MV-4-11 (cell line): ENCODE measurements around the gene RASL12.
"Not testable (repeated sequence)": the region's sequence is repeated elsewhere in the genome, so short reads cannot be mapped to it uniquely, and the experiment has no call there.

Experiments used
- DNase-seq: peaks from one replicate; lab custom pipeline; 2025; lab: John Stamatoyannopoulos, UW

RASL12 gene

DNA sequence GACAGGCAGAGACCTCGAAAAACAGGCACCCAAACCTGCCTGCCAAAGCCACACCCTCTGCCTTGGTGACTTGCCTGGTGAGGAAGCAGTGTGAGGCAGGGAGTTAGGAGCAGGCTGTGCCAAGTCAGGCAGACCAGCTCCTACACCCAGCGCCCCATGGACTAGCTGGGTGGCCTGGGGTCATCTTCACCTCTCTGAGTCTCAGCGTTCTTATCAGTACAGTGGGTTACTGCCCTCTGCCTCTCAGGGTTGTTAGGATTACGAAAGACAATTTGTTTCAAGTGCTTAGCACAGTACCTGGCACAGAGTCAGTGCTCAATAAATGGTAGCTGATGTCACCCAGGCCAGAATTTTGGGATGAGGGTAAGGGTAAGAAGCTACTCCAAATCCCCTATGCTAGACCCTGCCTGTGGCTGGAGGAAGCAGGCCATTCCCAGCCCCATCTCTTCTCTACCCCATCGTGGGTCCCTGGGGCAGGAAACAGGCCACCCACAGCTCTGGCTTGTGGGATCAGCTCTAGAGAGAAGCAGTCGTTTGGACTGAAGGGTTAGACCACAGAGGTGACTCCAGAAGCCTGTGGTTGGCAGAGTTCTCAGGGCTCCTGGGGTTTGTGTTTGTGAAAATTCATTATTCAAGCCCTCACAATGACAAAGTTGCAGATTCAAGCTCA, 12.5 kb downstream of the RASL12 start:
- no peak for DNase-seq

DNA sequence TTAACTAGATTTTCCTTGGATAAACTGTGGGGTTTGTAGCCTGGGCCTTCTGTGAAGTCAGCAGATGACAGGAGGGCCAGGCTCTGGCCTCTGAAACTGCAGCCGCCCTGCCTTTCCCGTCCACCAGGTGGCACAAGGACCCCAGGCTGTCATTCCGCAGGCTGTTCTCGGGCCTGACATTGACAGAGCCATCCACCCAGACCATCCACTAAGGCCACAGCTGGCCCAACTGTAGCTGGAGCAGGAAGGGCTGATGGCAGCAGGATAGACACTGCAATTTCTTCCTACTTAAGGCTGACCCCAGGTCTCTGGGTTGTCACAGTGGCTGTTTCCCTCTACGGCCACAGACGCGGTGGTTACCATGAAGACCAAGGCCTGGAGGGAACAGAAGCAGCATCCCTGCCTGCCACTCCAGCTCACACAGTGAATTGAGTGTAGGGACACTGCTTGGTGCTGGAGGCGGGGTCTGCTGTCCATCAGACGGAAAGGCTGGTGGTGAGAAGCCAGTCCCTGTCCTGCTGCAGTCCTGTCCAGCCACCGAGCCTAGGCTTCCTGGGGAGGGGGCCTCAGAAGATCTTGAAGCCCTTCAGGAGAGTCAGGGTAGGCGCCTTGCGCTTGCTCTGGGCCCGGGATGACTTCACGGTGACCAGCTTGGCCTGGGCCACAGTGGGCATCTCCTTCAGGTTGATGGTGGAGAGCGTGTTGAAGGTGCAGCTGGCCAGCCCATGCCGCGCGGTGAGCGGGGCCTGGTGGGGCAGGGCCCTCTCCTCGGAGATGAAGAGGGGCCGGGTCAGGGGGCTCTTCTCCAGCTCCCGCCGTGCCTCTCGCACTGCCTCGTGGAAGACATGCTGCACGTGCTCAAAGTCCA, 13.2 kb downstream of the RASL12 start:
- DNase-seq, result peak; percentile 61

DNA sequence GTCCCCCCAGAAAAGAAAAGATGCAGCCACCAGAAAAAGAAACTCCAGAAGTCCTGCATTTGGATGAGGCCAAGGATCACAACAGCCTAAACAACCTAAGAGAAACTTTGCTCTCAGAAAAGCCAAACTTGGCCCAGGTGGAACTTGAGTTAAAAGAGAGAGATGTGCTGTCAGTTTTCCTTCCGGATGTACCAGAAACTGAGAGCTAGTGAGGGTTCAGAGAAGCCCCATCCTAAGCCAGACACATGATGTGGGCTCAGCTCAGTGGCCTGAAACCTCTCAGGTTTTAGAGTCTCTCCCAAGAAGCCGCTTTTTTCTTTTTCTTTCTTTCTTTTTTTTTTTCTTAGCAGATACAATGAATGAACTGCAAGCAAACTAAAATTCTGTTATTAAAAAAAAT, 14.8 kb downstream of the RASL12 start:
- DNase-seq, result no peak

DNA sequence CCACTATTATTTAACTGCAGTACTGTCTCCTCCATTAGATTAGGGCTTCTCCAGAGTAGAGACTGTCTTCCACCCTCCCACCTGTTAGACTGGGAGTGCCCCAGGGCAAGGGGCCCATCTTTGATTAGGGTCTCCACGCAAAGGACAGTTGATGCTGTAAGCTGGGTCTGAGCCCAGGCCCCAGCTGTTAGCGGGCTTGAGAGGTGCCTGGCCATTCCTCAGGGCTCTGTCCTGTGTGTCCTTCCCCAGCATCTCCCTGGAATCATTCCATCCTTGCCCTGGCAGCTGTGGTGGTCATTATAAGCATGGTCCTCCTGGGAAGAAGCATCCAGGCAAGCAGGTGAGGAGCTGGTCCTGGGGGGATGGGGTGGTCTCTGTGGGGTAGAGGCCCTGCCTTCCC, 16.5 kb downstream of the RASL12 start:
- no peak for DNase-seq

GRCh38 chr15:65050270-65050669, 17.5 kb downstream of the RASL12 start:
- DNase-seq, result no peak

GRCh38 chr15:65049418-65049840, 18.4 kb downstream of the RASL12 start:
- peak; percentile 89 for DNase-seq

- DNase-seq, result no peak
Measured at GRCh38 chr15:65048241-65048640, 19.6 kb downstream of the RASL12 start.

DNA sequence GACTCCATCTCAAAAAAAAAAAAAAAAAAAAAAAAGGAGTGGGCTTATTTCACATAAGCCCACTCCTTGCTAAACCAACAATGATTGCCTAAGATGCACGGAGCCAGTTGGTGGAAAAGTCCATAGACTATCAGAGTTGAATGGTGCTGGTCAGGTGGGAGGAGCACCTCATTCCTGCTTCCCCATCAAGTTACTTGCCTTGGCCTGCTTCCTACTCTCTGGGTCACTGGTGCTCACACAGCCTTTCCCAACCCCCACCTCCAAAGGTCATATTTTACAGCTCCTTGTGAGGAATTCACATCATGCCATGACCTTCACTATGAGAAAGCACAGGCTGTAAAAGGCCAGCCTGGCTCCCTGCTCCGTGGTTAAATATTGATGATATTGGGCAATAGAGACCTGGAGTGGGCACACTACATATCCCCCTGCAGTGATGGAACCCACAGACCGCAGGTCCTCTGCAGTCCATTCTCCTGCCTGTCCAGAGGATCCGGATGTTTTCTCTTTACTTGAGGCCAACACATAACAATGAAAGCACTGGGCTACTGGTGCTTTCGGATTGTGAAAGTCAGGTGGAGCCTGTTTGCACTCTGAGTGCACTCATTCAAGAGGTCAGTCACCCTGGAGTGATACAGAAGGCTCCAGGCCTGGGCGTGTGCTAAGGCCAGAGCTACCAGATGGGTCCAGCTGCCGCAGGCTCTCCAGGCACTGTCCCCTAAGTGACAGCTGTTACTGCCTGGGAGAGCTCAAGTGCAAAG, 22.9 kb downstream of the RASL12 start, which contains the start of gene SLC51B:
Gene SLC51B (plus strand): TSS at position 664 of the 758 bp plus-strand sequence. CDS start 4,618 bp downstream, outside the sequence.
- DNase-seq, result no peak

DNA sequence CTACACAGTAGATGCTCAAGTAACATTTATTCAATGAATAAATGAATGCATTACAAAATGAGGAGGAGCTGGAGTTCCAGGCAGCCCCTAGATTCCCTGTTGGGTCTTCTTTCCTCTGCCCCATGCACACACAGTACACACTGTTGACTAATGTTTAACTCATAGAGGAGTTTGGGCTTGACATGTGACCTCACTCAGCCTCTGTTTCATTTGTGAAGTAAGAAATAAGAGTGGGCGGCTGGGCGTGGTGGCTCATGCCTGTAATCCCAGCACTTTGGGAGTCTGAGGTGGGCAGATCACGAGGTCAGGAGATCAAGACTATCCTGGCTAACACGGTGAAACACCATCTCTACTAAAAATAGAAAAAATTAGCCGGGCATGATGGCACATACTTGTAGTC, 23.6 kb downstream of the RASL12 start:
- DNase-seq, result not testable (repeated sequence)

- no peak for DNase-seq
Measured at GRCh38 chr15:65042776-65043327, 24.9 kb downstream of the RASL12 start.

DNA sequence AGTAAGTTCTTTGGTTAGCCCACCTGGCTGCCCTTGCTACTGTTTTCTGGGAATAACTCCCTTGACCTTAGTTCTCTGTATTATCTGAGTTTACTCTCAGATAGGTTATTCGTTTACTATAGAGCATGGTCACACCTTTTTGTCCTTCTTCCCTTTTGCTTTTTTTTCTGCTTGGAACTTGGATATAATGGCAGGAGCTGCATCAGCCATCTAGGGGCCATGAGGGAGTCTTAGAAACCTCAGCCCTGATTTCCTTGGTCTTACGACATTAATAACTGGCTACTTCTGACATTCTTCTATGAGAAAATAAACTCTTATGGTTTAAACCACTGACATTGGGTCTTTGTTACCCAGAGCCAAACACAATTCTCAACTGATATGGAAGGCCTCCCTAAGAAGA, 26.0 kb downstream of the RASL12 start:
- DNase-seq, result no peak

DNA sequence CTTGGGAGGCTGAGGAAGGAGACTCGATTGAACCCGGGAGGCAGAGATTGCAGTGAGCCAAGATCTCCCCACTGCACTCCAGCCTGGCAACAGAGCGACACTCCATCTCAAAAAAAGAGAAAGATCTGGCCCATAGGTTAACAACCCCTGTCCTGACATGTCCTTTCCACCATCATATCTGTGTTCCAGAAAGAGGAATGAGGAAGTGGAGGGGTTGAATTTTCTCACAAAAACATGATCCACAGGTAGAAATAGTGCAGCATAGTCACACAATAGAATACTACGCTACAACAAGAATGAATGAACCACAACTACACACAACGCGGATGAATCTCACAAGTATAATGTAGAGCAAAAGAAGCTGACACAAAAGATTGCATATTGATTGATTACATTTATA, 27.3 kb downstream of the RASL12 start:
- no peak for DNase-seq

DNA sequence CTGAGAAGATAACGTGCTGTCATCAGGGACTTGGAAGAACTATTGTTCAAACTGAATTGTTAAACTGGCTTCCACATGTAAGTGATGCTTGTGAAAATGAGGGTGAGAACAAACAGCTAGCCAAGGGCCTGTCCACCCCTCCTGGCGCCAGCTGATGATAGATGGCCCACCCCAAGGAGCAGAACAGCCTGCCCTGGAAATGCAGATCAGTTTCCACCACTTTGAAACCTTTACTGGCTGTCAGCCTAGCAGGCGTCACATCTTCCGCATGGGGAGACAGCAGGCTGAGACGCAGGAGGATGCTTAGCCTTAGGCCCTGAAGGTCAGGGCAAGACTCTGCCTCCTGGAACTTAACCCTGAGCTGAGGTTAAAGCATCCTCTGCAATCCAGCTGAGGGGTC, 29.0 kb downstream of the RASL12 start:
- no peak for DNase-seq

- no peak for DNase-seq
Measured at GRCh38 chr15:65038428-65038827, 29.4 kb downstream of the RASL12 start.

- no peak for DNase-seq
Measured at GRCh38 chr15:65037309-65037708, 30.5 kb downstream of the RASL12 start.

GRCh38 chr15:65034719-65035118, 33.1 kb downstream of the RASL12 start:
- no peak for DNase-seq

DNA sequence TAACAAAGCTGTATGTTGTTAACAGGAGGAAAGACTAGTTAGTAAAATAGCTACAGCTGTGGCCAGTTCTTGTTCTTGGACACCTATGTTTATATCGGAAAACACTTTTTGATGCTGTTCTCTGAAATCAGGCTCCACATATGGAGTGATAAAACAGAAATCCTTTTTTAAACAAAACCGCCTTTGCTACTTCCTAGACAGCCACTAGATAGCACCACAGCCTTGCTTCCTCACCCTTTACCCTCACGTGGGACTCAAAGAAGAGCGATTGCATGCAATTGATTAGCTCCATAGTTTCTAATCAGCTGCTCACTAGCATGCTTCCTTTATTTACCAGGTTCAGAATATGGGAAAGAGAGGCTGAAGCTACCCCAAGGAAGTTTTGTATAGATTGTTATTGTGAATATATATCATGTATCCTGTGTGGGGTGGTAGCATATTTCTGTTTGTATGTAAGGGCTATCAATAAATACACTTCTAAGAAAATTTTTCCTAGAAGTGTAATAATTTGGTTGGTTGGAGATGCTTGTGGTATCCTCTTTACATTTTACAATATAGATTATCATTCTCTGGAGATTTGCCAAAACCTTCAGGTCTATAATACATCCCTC, 34.0 kb downstream of the RASL12 start:
- DNase-seq, result peak; percentile 38

- DNase-seq, result peak; percentile 34
Measured at GRCh38 chr15:65032801-65033537, 34.8 kb downstream of the RASL12 start.

DNA sequence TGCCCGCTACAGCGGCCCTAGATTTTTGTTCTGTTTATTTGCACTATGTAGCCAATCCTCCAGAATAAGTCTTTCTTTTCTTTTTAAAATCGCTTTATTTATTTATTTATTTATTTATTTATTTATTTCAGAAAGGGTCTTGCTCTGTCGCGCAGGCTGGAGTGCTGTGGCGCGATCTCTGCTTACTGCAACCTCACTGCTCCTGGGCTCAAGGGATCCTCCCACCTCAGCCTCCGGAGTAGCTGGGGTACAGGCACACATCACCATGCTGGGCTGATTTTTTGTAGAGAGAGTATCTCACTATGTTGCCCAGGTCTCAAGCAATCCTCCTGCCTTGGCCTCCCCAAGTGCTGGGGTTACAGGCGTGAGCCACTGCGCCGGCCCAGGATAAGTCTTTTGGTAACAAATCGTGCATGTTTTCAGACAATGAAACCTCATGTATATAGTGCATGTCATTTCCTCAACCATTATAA, 38.0 kb downstream of the RASL12 start:
- DNase-seq, result no peak

DNA sequence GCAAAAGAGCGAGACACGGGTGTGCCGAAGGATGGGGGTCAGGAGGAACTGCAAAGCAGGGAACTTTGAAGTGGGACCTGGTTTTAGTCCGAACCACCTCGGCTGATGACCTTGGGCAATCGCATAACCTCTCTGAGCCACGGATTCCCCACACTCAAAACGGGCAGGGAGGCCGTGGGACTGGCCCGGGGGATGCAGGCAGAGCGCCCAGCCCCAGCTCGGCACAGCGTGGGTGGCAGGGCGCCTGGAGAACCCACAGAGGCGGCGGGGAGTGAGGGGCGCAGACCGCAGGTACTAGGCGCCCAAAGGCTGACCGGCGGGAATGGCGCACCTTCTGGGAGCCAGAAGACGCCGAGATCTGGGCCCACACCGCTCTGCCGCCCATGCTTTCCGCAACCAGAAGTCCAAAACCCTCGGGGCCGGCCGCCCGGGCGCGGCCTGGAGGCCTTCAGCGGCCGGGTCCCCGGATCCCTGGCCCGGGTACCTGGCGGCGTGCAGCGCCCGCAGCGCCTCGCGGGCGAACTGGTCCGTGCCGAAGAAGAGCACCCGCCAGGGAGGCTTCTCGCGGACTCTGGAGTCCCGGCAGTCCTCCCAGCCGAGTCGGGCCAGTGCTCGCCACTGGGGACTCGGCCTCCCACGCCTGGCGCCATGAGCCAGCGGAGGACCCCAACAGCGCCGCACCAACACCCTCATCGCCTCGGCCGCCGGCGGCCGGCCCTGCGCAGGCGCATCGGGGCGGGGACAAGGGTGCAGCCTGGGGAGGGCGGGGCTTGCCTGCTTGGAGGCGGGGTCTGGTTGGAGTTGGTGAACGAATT, 38.7 kb downstream of the RASL12 start, which contains the start of gene MTFMT:
Gene MTFMT (minus strand): TSS at position 719 of the 815 bp plus-strand sequence. CDS start 26 bp downstream, at position 693.
- peak; percentile 59 for DNase-seq
